ENCODE measurements around the gene ZNF438.
"Not testable (repeated sequence)": the region's sequence is repeated elsewhere in the genome, so short reads cannot be mapped to it uniquely, and the experiment has no call there.

Gene ZNF438

DNA sequence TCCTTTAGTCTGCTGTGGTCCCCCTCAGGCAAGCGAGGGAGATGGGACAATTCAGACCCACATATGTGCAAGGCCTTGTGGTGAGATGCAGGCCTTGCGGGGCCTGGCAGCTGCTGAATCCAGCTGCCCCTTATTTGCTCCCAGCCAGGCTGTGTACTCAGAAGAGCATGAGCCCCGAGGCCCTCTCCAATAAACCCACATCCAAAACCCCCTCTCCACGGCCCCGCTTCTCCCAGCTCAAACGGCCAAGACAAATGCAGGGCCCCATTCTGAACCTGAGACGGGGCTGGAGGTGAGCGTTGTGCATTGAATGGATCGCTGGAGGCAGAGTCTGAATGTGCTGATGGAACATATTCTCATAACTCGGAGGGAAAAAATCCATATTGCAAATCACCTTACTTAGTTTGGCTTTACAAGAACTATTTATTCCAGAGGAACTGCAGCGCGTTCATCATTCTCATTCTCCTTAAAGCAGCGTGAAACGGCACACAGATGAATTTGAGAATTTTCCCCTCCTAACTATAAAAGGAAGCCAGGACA, 232.9 kb downstream of the ZNF438 start:
- no peak for FAIRE-seq

DNA sequence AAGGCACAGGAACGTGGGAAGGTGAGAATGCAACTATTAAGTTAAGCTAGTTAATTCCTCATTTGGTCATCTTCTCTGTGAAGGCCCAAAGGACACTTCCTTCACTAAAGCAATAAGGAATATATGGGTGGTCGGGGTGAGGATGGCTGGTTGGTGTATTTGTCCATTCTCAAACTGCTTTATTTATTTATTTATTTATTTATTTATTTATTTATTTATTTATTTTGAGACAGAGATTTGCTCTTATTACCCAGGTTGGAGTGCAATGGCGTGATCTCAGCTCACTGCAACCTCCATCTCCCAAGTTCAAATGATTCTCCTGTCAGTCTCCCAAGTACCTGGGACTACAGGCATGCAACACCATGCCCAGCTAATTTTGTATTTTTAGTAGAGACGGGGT, 236.6 kb downstream of the ZNF438 start:
- FAIRE-seq: not testable (repeated sequence)
